Germinal center (tissue), 1 donor: Measurements from ENCODE around the gene IL26.
A peak's percentile ranks its signal among the peaks of the same experiment; 100 is the strongest.

Source experiments
- DNase-seq: peaks from one replicate; pipeline ENCODE4 v3.0.0; 2012; ENCODE audit warnings: mixed read lengths, low spot score

IL26 gene

GRCh38 chr12:68225576-68226476 lies at the start of gene IL26:
IL26 (minus strand) TSS chr12:68225810; CDS start chr12:68225756, 54 bp downstream.
- DNase-seq = no peak

- DNase-seq = no peak
These were observed 47.1 kb upstream of the IL26 start for GRCh38 chr12:68272732-68273131.

GRCh38 chr12:68271346-68271745 lies 45.7 kb upstream of the IL26 start:
- DNase-seq = no peak

GRCh38 chr12:68270358-68270757 lies 44.7 kb upstream of the IL26 start:
- no peak for DNase-seq

GRCh38 chr12:68269779-68270178 lies 44.2 kb upstream of the IL26 start:
- DNase-seq = no peak

- DNase-seq = no peak
These were observed 43.4 kb upstream of the IL26 start for GRCh38 chr12:68268967-68269366.

- DNase-seq = no peak
These were observed 42.3 kb upstream of the IL26 start for GRCh38 chr12:68267892-68268396.

GRCh38 chr12:68264857-68265256 lies 39.2 kb upstream of the IL26 start:
- no peak for DNase-seq

GRCh38 chr12:68264158-68264855 lies 38.7 kb upstream of the IL26 start:
- no peak for DNase-seq

- DNase-seq = no peak
These were observed 37.8 kb upstream of the IL26 start for GRCh38 chr12:68263366-68263765.

GRCh38 chr12:68261896-68262295 lies 36.3 kb upstream of the IL26 start:
- DNase-seq = no peak

- no peak for DNase-seq
These were observed 34.5 kb upstream of the IL26 start for GRCh38 chr12:68260153-68260552.

GRCh38 chr12:68259318-68259940 lies 33.8 kb upstream of the IL26 start:
- DNase-seq = no peak

GRCh38 chr12:68253504-68253903 lies 27.9 kb upstream of the IL26 start, which contains the start of gene IL22:
IL22 (minus strand) TSS chr12:68253604; CDS start chr12:68253448, 156 bp downstream.
- DNase-seq = no peak

GRCh38 chr12:68252077-68252476 lies 26.5 kb upstream of the IL26 start:
- DNase-seq = no peak

GRCh38 chr12:68250454-68250853 lies 24.8 kb upstream of the IL26 start:
- DNase-seq = no peak

GRCh38 chr12:68247785-68248184 lies 22.2 kb upstream of the IL26 start:
- no peak for DNase-seq

GRCh38 chr12:68246350-68246749 lies 20.7 kb upstream of the IL26 start:
- DNase-seq = no peak

- no peak for DNase-seq
These were observed 19.8 kb upstream of the IL26 start for GRCh38 chr12:68245180-68246021.

GRCh38 chr12:68242777-68243176 lies 17.2 kb upstream of the IL26 start:
- no peak for DNase-seq

GRCh38 chr12:68240975-68241374 lies 15.4 kb upstream of the IL26 start:
- DNase-seq = peak; percentile 71

GRCh38 chr12:68240079-68240478 lies 14.5 kb upstream of the IL26 start:
- no peak for DNase-seq
